ENCODE measurements around the gene ADPRS. TPM values are rescaled to one million over a fixed set of nuclear protein-coding genes. Genes with fewer than 3 reads are reported as not detected.

The ADPRS gene
- total RNA-seq (2022; extraction: Qiagen RNA extraction; ENCODE audit: low read depth), result 21.6 to 27.0 TPM (median 26.3 TPM) in 5 replicates

GRCh38 chr1:36088577-36089392 lies at the start of gene ADPRS:
Gene ADPRS (plus strand): TSS chr1:36088892. CDS start chr1:36088905, 13 bp downstream.

DNA sequence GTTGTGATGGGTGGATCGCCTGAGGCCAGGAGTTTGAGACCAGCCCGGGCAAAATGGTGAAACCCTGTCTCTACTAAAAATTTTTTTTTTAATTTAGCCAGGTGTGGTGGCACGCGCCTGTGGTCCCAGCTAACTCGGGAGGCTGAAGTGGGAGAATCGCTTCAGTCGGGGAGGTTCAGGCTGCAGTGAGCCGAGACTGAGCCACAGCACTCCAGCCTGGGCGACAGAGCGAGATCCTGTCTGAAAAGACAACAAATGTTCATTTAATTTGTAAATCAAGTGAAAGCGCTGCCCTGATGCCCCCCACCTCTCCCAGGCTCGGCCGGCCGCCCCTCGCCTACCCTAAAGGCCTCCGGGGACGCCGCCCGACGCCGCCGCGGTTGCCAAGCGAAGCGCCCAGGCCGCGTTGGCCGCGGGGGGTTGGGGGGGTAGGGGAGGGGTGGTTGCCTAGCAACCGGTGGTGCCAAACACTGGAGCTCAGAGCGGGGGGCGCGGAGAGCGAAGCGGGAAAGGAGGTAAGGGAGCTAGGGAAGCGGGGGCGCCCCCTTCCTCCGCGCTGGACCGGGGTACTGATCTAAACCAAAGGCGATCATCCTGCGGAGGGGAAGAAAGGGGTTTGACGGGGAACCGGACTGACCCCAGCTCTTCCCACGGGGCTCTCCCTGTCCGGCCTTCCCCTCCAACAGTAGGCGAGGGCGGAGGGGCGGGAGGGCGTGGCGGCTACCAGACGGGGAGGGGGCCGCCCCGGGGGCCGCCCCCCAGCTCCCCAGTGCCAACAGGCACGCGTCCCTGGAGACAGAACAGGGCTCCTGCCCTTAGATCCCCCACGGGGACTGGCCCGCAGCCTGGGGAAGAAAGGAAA lies 4.8 kb upstream of the ADPRS start, which contains the start of gene TEKT2:
TSS of gene TEKT2 (plus strand) at position 460 of the 862 bp plus-strand sequence. CDS start 828 bp downstream, outside the sequence.

GRCh38 chr1:36125129-36125991 lies 36.7 kb downstream of the ADPRS start, which contains the start of gene COL8A2:
Gene COL8A2 (minus strand): TSS chr1:36125222. CDS start chr1:36100242, 24,980 bp downstream.

Other genes with a start within 250 kb of the ADPRS start
- 3.4 to 4.9 TPM (median 4.7 TPM) in 5 replicates for gene AGO1, start 205.7 kb upstream of the ADPRS start, total RNA-seq (2022; extraction: Qiagen RNA extraction; ENCODE audit: low read depth)
- gene AGO3, start 157.8 kb upstream of the ADPRS start, total RNA-seq (2022; extraction: Qiagen RNA extraction; ENCODE audit: low read depth), result 4.9 to 8.9 TPM (median 6.3 TPM) in 5 replicates
- not detected in 5 replicates for gene TEKT2, start 4.8 kb upstream of the ADPRS start, total RNA-seq (2022; extraction: Qiagen RNA extraction; ENCODE audit: low read depth)
- 0.06 to 0.15 TPM (median 0.09 TPM) in 5 replicates for gene COL8A2, start 36.3 kb downstream of the ADPRS start, total RNA-seq (2022; extraction: Qiagen RNA extraction; ENCODE audit: low read depth)
- 75.2 to 90.1 TPM (median 78.4 TPM) in 5 replicates for gene TRAPPC3, start 60.6 kb downstream of the ADPRS start, total RNA-seq (2022; extraction: Qiagen RNA extraction; ENCODE audit: low read depth)
- 103 to 127 TPM (median 117 TPM) in 5 replicates for gene MAP7D1, start 67.3 kb downstream of the ADPRS start, total RNA-seq (2022; extraction: Qiagen RNA extraction; ENCODE audit: low read depth)
- gene THRAP3, start 135.6 kb downstream of the ADPRS start, total RNA-seq (2022; extraction: Qiagen RNA extraction; ENCODE audit: low read depth), result 51.2 to 74.6 TPM (median 57.1 TPM) in 5 replicates
- 1.3 to 3.0 TPM (median 2.1 TPM) in 5 replicates for gene SH3D21, start 217.5 kb downstream of the ADPRS start, total RNA-seq (2022; extraction: Qiagen RNA extraction; ENCODE audit: low read depth)
- gene EVA1B, start 234.8 kb downstream of the ADPRS start, total RNA-seq (2022; extraction: Qiagen RNA extraction; ENCODE audit: low read depth), result 8.1 to 22.3 TPM (median 18.3 TPM) in 5 replicates

All from A549 treated with CpdA at 1 μM for 4 hours (cell line).